ENCODE data around the gene UQCC5.

Gene UQCC5

DNA sequence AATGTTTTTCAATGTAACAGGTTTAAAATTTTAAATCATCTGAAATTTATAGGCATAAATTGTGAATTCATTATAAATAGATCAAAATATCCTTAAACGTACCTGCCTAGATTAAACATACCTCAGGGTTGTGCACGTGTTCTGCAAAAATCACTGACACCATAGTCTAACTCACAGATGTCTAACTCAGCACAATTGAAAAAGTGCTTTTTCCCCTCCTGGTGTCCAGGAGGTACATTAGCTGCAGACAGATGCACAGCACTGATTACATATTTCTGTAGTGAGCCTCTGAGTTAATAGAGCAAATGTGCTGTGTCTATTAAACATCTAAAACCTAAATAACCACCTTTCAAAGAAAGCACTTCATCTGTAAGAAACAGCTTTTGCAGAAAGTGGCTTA lies 10.7 kb downstream of the UQCC5 start (continued):
- TF ChIP-seq, protein P1, sequence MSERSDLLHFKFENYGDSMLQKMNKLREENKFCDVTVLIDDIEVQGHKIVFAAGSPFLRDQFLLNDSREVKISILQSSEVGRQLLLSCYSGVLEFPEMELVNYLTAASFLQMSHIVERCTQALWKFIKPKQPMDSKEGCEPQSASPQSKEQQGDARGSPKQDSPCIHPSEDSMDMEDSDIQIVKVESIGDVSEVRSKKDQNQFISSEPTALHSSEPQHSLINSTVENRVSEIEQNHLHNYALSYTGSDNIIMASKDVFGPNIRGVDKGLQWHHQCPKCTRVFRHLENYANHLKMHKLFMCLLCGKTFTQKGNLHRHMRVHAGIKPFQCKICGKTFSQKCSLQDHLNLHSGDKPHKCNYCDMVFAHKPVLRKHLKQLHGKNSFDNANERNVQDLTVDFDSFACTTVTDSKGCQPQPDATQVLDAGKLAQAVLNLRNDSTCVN (tag by site-specific recombination; optimal IDR thresholded peaks at IDR 0.05) = no peak
- TF ChIP-seq, protein P2, sequence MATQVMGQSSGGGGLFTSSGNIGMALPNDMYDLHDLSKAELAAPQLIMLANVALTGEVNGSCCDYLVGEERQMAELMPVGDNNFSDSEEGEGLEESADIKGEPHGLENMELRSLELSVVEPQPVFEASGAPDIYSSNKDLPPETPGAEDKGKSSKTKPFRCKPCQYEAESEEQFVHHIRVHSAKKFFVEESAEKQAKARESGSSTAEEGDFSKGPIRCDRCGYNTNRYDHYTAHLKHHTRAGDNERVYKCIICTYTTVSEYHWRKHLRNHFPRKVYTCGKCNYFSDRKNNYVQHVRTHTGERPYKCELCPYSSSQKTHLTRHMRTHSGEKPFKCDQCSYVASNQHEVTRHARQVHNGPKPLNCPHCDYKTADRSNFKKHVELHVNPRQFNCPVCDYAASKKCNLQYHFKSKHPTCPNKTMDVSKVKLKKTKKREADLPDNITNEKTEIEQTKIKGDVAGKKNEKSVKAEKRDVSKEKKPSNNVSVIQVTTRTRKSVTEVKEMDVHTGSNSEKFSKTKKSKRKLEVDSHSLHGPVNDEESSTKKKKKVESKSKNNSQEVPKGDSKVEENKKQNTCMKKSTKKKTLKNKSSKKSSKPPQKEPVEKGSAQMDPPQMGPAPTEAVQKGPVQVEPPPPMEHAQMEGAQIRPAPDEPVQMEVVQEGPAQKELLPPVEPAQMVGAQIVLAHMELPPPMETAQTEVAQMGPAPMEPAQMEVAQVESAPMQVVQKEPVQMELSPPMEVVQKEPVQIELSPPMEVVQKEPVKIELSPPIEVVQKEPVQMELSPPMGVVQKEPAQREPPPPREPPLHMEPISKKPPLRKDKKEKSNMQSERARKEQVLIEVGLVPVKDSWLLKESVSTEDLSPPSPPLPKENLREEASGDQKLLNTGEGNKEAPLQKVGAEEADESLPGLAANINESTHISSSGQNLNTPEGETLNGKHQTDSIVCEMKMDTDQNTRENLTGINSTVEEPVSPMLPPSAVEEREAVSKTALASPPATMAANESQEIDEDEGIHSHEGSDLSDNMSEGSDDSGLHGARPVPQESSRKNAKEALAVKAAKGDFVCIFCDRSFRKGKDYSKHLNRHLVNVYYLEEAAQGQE (tag by site-specific recombination; IDR thresholded peaks at IDR 0.05) = no peak
- no peak for TF ChIP-seq ZBTB20 (tag by site-specific recombination; IDR thresholded peaks at IDR 0.05)
- TF ChIP-seq, protein P3, sequence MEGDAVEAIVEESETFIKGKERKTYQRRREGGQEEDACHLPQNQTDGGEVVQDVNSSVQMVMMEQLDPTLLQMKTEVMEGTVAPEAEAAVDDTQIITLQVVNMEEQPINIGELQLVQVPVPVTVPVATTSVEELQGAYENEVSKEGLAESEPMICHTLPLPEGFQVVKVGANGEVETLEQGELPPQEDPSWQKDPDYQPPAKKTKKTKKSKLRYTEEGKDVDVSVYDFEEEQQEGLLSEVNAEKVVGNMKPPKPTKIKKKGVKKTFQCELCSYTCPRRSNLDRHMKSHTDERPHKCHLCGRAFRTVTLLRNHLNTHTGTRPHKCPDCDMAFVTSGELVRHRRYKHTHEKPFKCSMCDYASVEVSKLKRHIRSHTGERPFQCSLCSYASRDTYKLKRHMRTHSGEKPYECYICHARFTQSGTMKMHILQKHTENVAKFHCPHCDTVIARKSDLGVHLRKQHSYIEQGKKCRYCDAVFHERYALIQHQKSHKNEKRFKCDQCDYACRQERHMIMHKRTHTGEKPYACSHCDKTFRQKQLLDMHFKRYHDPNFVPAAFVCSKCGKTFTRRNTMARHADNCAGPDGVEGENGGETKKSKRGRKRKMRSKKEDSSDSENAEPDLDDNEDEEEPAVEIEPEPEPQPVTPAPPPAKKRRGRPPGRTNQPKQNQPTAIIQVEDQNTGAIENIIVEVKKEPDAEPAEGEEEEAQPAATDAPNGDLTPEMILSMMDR (tag by site-specific recombination; IDR thresholded peaks at IDR 0.05) = no peak
- TF ChIP-seq ZFHX2 (tag by site-specific recombination; conservative IDR thresholded peaks at IDR 0.05) = no peak
- TF ChIP-seq, protein P4, sequence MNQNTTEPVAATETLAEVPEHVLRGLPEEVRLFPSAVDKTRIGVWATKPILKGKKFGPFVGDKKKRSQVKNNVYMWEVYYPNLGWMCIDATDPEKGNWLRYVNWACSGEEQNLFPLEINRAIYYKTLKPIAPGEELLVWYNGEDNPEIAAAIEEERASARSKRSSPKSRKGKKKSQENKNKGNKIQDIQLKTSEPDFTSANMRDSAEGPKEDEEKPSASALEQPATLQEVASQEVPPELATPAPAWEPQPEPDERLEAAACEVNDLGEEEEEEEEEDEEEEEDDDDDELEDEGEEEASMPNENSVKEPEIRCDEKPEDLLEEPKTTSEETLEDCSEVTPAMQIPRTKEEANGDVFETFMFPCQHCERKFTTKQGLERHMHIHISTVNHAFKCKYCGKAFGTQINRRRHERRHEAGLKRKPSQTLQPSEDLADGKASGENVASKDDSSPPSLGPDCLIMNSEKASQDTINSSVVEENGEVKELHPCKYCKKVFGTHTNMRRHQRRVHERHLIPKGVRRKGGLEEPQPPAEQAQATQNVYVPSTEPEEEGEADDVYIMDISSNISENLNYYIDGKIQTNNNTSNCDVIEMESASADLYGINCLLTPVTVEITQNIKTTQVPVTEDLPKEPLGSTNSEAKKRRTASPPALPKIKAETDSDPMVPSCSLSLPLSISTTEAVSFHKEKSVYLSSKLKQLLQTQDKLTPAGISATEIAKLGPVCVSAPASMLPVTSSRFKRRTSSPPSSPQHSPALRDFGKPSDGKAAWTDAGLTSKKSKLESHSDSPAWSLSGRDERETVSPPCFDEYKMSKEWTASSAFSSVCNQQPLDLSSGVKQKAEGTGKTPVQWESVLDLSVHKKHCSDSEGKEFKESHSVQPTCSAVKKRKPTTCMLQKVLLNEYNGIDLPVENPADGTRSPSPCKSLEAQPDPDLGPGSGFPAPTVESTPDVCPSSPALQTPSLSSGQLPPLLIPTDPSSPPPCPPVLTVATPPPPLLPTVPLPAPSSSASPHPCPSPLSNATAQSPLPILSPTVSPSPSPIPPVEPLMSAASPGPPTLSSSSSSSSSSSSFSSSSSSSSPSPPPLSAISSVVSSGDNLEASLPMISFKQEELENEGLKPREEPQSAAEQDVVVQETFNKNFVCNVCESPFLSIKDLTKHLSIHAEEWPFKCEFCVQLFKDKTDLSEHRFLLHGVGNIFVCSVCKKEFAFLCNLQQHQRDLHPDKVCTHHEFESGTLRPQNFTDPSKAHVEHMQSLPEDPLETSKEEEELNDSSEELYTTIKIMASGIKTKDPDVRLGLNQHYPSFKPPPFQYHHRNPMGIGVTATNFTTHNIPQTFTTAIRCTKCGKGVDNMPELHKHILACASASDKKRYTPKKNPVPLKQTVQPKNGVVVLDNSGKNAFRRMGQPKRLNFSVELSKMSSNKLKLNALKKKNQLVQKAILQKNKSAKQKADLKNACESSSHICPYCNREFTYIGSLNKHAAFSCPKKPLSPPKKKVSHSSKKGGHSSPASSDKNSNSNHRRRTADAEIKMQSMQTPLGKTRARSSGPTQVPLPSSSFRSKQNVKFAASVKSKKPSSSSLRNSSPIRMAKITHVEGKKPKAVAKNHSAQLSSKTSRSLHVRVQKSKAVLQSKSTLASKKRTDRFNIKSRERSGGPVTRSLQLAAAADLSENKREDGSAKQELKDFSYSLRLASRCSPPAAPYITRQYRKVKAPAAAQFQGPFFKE (tag by site-specific recombination; IDR thresholded peaks at IDR 0.05; ENCODE audit: borderline replicate concordance) = no peak
- TF ChIP-seq, protein P5, sequence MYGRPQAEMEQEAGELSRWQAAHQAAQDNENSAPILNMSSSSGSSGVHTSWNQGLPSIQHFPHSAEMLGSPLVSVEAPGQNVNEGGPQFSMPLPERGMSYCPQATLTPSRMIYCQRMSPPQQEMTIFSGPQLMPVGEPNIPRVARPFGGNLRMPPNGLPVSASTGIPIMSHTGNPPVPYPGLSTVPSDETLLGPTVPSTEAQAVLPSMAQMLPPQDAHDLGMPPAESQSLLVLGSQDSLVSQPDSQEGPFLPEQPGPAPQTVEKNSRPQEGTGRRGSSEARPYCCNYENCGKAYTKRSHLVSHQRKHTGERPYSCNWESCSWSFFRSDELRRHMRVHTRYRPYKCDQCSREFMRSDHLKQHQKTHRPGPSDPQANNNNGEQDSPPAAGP (tag by site-specific recombination; IDR thresholded peaks at IDR 0.05) = no peak
- no peak for TF ChIP-seq ZNF701 (tag by site-specific recombination; IDR thresholded peaks at IDR 0.05)
- TF ChIP-seq ZNF202 (tag by site-specific recombination; IDR thresholded peaks at IDR 0.05; ENCODE audit: borderline replicate concordance) = no peak
- no peak for TF ChIP-seq ZNF19 (tag by site-specific recombination; IDR thresholded peaks at IDR 0.05; ENCODE audit: low read depth)

DNA sequence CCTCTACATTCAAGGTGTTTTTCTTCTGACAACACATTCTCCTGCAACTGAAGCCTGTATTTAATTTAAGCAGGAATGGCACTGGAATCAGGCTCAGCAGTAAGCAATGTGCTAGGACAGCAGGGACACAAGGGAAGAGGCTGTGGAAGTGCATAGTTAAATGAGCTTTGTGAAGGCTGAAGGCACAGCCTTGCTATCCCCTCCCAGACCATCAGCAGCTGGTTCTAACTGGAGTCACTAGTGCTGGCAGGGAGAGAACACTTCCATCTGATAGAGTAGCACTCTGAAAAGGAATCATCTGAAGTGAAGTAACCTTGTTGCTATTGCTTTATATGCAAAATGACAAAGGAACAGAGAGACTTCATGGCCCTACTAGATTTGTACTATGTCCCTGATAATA lies 14.7 kb downstream of the UQCC5 start:
- Histone ChIP-seq H3K9me3 (ENCODE audit: control insufficient read depth, insufficient read depth, low read depth, low read length) (no peaks in the 10 kb centered on the region), H3K4me1 (ENCODE audit: control insufficient read depth, insufficient read depth, low read length) (no peaks in the 10 kb centered on the region), H3K4me3 (ENCODE audit: low read depth, low read length) (no peak overlapping the region), H3K36me3 (ENCODE audit: control insufficient read depth in 2 of 2, insufficient read depth in 1 of 2, low read length in 2 of 2) (peaks cover 10 to 81% of the 10 kb centered on the region in 2 experiments), H3K27ac (ENCODE audit: extremely low read depth, low read depth, low read length) (no peak overlapping the region)
- TF ChIP-seq, protein P1 (tag by site-specific recombination; optimal IDR thresholded peaks at IDR 0.05) = no peak
- TF ChIP-seq, protein P6, sequence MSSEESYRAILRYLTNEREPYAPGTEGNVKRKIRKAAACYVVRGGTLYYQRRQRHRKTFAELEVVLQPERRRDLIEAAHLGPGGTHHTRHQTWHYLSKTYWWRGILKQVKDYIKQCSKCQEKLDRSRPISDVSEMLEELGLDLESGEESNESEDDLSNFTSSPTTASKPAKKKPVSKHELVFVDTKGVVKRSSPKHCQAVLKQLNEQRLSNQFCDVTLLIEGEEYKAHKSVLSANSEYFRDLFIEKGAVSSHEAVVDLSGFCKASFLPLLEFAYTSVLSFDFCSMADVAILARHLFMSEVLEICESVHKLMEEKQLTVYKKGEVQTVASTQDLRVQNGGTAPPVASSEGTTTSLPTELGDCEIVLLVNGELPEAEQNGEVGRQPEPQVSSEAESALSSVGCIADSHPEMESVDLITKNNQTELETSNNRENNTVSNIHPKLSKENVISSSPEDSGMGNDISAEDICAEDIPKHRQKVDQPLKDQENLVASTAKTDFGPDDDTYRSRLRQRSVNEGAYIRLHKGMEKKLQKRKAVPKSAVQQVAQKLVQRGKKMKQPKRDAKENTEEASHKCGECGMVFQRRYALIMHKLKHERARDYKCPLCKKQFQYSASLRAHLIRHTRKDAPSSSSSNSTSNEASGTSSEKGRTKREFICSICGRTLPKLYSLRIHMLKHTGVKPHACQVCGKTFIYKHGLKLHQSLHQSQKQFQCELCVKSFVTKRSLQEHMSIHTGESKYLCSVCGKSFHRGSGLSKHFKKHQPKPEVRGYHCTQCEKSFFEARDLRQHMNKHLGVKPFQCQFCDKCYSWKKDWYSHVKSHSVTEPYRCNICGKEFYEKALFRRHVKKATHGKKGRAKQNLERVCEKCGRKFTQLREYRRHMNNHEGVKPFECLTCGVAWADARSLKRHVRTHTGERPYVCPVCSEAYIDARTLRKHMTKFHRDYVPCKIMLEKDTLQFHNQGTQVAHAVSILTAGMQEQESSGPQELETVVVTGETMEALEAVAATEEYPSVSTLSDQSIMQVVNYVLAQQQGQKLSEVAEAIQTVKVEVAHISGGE (tag by site-specific recombination; conservative IDR thresholded peaks at IDR 0.05; ENCODE audit: low read depth) = no peak
- TF ChIP-seq ZNF830 (tag by site-specific recombination; IDR thresholded peaks at IDR 0.05; ENCODE audit: low read depth) = no peak
- ChIA-PET CTCF (interaction anchor here (0.8 kb wide), 1 partner anchor 139 kb away, joined by 7 read pairs; no protein-coding TSS in a partner anchor), POLR2A (interaction anchor here (1.4 kb wide), 1 partner anchor 15 kb away, joined by 4 read pairs; the partner anchor contains the start of gene UQCC5)
